Astrocyte (in vitro differentiated cells and primary cell): Measurements from ENCODE around the gene PLEKHA6. TPM values are rescaled to one million over a fixed set of nuclear protein-coding genes. Genes with fewer than 3 reads are reported as not detected.

ENCODE experiments used
- DNase-seq: peaks from one replicate; pipeline ENCODE4 v3.0.0-alpha.2; 2010; ENCODE audit warnings: low read depth
- FAIRE-seq: peaks from 2 replicates; lab custom pipeline; 2011; peaks lifted over from hg19 to GRCh38; lab: Jason Lieb, UNC
- H2AFZ ChIP-seq: 2 replicates; pipeline ENCODE4 v1.6.0; 2012; ENCODE audit warnings: low read depth, low read length, inconsistent platforms
- H3K27ac ChIP-seq: 2 replicates; pipeline ENCODE4 v1.5.1; 2011; ENCODE audit warnings: low read depth, low read length, inconsistent platforms
- H3K27me3 ChIP-seq: 2 replicates; pipeline ENCODE4 v1.6.0; 2011; ENCODE audit warnings: low read length, inconsistent platforms; ENCODE audit not compliant: insufficient read depth
- H3K36me3 ChIP-seq: 2 replicates; pipeline ENCODE4 v1.5.1; 2011; ENCODE audit warnings: low read length, inconsistent platforms; ENCODE audit not compliant: insufficient read depth
- H3K4me1 ChIP-seq: 2 replicates; pipeline ENCODE4 v1.5.1; 2011; ENCODE audit warnings: low read length, inconsistent platforms; ENCODE audit not compliant: insufficient read depth
- H3K4me2 ChIP-seq: 2 replicates; pipeline ENCODE4 v1.6.0; 2012; ENCODE audit warnings: low read length, inconsistent platforms
- H3K4me3 ChIP-seq: 2 replicates; pipeline ENCODE4 v1.5.1; 2011; ENCODE audit warnings: low read depth, mild to moderate bottlenecking, low read length, inconsistent platforms; ENCODE audit not compliant: insufficient read depth
- H3K79me2 ChIP-seq: 2 replicates; pipeline ENCODE4 v1.6.0; 2012; ENCODE audit warnings: mild to moderate bottlenecking, low read length, inconsistent platforms; ENCODE audit not compliant: insufficient read depth
- H3K9ac ChIP-seq: 2 replicates; pipeline ENCODE4 v1.6.0; 2012; ENCODE audit warnings: mild to moderate bottlenecking, low read length, inconsistent platforms
- H3K9me3 ChIP-seq: 2 replicates; pipeline ENCODE4 v1.5.1; 2012; ENCODE audit warnings: low read depth, mild to moderate bottlenecking, low read length, inconsistent platforms; ENCODE audit not compliant: insufficient read depth
- H4K20me1 ChIP-seq: 2 replicates; pipeline ENCODE4 v1.6.0; 2012; ENCODE audit warnings: low read length, inconsistent platforms; ENCODE audit not compliant: insufficient read depth
- H3K27ac Mint-ChIP-seq: one replicate; pipeline ENCODE4 v1.8.0; 2021; ENCODE audit warnings: mild to moderate bottlenecking, mixed read lengths; ENCODE audit not compliant: unreplicated experiment
- H3K27me3 Mint-ChIP-seq: one replicate; pipeline ENCODE4 v1.8.0; 2021; ENCODE audit warnings: low read depth, mixed read lengths; ENCODE audit not compliant: unreplicated experiment
- H3K36me3 Mint-ChIP-seq: one replicate; pipeline ENCODE4 v1.8.0; 2021; ENCODE audit warnings: low read depth, mixed read lengths; ENCODE audit not compliant: unreplicated experiment
- H3K4me1 Mint-ChIP-seq: one replicate; pipeline ENCODE4 v1.8.0; 2021; ENCODE audit warnings: low read depth, mixed read lengths; ENCODE audit not compliant: unreplicated experiment
- H3K4me3 Mint-ChIP-seq: one replicate; pipeline ENCODE4 v1.8.0; 2021; ENCODE audit warnings: mild to moderate bottlenecking, moderate library complexity, mixed read lengths; ENCODE audit not compliant: unreplicated experiment
- H3K9me3 Mint-ChIP-seq: one replicate; pipeline ENCODE4 v1.8.0; 2021; ENCODE audit warnings: mild to moderate bottlenecking, mixed read lengths; ENCODE audit not compliant: unreplicated experiment
- CTCF ChIP-seq: IDR thresholded peaks from 2 replicates; pipeline ENCODE4 v1.5.1; 2011; ENCODE audit warnings: low read depth, mild to moderate bottlenecking, inconsistent platforms, low read length, moderate library complexity; ENCODE audit not compliant: insufficient read depth
- EZH2 ChIP-seq: IDR thresholded peaks from 2 replicates; pipeline ENCODE4 v1.6.1; 2012; ENCODE audit warnings: mild to moderate bottlenecking, low read length, inconsistent platforms; ENCODE audit not compliant: insufficient read depth
- total RNA-seq: library from RNA; stranded (reverse); gene quantifications from 2 replicates; pipeline ENCODE4 v1.2.1, GENCODE V29; 2021

PLEKHA6 gene
- total RNA-seq, 1 donor from 2014 or later, result 1.5 TPM

GRCh38 chr1:204267191-204267601, 92.5 kb downstream of the PLEKHA6 start:
- Mint-ChIP-seq H3K27ac (no peak overlapping the region), H3K9me3 (no peaks in the 10 kb centered on the region), H3K4me1 (peaks cover 25% of the 10 kb centered on the region), H3K4me3 (no peak overlapping the region), H3K27me3 (peaks cover 20% of the 10 kb centered on the region), H3K36me3 (no peaks in the 10 kb centered on the region)
- Histone ChIP-seq H3K27me3 (peaks cover 29% of the 10 kb centered on the region), H3K4me3 (no peak overlapping the region), H4K20me1 (no peaks in the 10 kb centered on the region), H3K79me2 (no peaks in the 10 kb centered on the region), H3K4me2 (no peak overlapping the region), H3K4me1 (no peaks in the 10 kb centered on the region), H3K36me3 (no peaks in the 10 kb centered on the region), H2AFZ (no peak overlapping the region), H3K27ac (no peak overlapping the region), H3K9ac (no peak overlapping the region), H3K9me3 (no peaks in the 10 kb centered on the region)
- FAIRE-seq, result no peak
- DNase-seq, result no peak
- no peak for TF ChIP-seq EZH2

GRCh38 chr1:204266504-204267034, 93.2 kb downstream of the PLEKHA6 start:
- no peak overlapping the region for H3K4me2 ChIP-seq
- H4K20me1 ChIP-seq, result no peaks in the 10 kb centered on the region
- Mint-ChIP-seq H3K27me3 (peaks cover 23% of the 10 kb centered on the region), H3K36me3 (no peaks in the 10 kb centered on the region), H3K9me3 (no peaks in the 10 kb centered on the region), H3K4me3 (no peak overlapping the region), H3K27ac (no peak overlapping the region), H3K4me1 (peaks cover 32% of the 10 kb centered on the region)
- H3K27me3 ChIP-seq, result peaks cover 28% of the 10 kb centered on the region
- H3K4me3 ChIP-seq, result no peak overlapping the region
- H3K9ac ChIP-seq, result no peak overlapping the region
- DNase-seq (no peak), FAIRE-seq (no peak)
- H3K36me3 ChIP-seq, result no peaks in the 10 kb centered on the region
- no peaks in the 10 kb centered on the region for H3K79me2 ChIP-seq
- TF ChIP-seq CTCF, result no peak
- no peak for TF ChIP-seq EZH2
- H3K27ac ChIP-seq, result no peak overlapping the region
- H2AFZ ChIP-seq, result no peak overlapping the region
- H3K9me3 ChIP-seq, result no peaks in the 10 kb centered on the region
- H3K4me1 ChIP-seq, result peaks cover 3% of the 10 kb centered on the region

DNA sequence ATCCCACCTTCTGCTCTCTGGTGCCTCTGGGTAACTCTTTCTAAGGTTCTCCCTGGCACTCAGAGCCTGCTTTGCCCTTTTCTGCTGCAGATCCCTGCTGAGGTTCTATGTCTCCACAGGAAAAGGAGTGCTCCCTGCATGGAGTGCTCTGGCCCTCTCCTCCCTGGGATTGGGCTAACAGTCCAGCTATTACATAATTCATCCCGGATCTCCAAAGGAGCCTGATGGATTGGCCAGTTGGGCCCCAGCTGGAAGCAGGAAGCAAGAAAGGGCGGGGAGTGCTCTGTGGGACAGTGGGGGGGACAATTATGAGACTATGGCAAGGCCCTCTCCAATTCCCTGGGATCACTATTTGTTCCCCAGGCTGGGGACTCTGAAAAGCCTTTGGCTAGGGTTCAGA, 94.1 kb downstream of the PLEKHA6 start:
- H3K79me2 ChIP-seq, result no peaks in the 10 kb centered on the region
- H3K9me3 ChIP-seq, result no peaks in the 10 kb centered on the region
- Mint-ChIP-seq H3K27ac (no peak overlapping the region), H3K4me3 (no peak overlapping the region), H3K27me3 (peaks cover 23% of the 10 kb centered on the region), H3K4me1 (peaks cover 32% of the 10 kb centered on the region), H3K9me3 (no peaks in the 10 kb centered on the region), H3K36me3 (no peaks in the 10 kb centered on the region)
- H3K36me3 ChIP-seq, result no peaks in the 10 kb centered on the region
- H3K27ac ChIP-seq, result no peak overlapping the region
- H3K27me3 ChIP-seq, result peaks cover 25% of the 10 kb centered on the region
- no peak overlapping the region for H3K9ac ChIP-seq
- no peaks in the 10 kb centered on the region for H4K20me1 ChIP-seq
- DNase-seq (no peak), FAIRE-seq (no peak)
- H3K4me3 ChIP-seq, result no peak overlapping the region
- H3K4me2 ChIP-seq, result no peak overlapping the region
- peaks cover 3% of the 10 kb centered on the region for H3K4me1 ChIP-seq
- no peak for TF ChIP-seq EZH2
- no peak for TF ChIP-seq CTCF
- H2AFZ ChIP-seq, result no peak overlapping the region
